Measurements from ENCODE around the gene ADPRS.
A peak's percentile ranks its signal among the peaks of the same experiment; 100 is the strongest.

ADPRS gene

GRCh38 chr1:36087233-36088123, 1.2 kb upstream of the ADPRS start:
- no peak for DNase-seq (ENCODE audit: low read depth in 2 of 2)

- DNase-seq (ENCODE audit: low read depth in 2 of 2) = no peak
These were observed 471 bp upstream of the ADPRS start for GRCh38 chr1:36088265-36088576.

GRCh38 chr1:36089393-36090121, 865 bp downstream of the ADPRS start:
- no peak for DNase-seq (ENCODE audit: low read depth in 2 of 2)

- no peak for DNase-seq (ENCODE audit: low read depth in 2 of 2)
These were observed 2.4 kb downstream of the ADPRS start for GRCh38 chr1:36091141-36091540.

GRCh38 chr1:36091698-36092097, 3.0 kb downstream of the ADPRS start:
- DNase-seq (ENCODE audit: low read depth in 2 of 2) = no peak

GRCh38 chr1:36092166-36092797, 3.6 kb downstream of the ADPRS start:
- no peak for DNase-seq (ENCODE audit: low read depth in 2 of 2)

GRCh38 chr1:36092798-36093185, 4.1 kb downstream of the ADPRS start:
- no peak for DNase-seq (ENCODE audit: low read depth in 2 of 2)

GRCh38 chr1:36093226-36093625, 4.5 kb downstream of the ADPRS start:
- DNase-seq (ENCODE audit: low read depth in 2 of 2) = no peak

GRCh38 chr1:36093929-36094328, 5.2 kb downstream of the ADPRS start:
- DNase-seq (ENCODE audit: low read depth in 2 of 2) = no peak

GRCh38 chr1:36094621-36095061, 5.9 kb downstream of the ADPRS start:
- DNase-seq (ENCODE audit: low read depth in 2 of 2) = no peak

GRCh38 chr1:36095760-36096405, 7.2 kb downstream of the ADPRS start:
- DNase-seq (ENCODE audit: low read depth in 2 of 2) = no peak

- no peak for DNase-seq (ENCODE audit: low read depth in 2 of 2)
These were observed 8.1 kb downstream of the ADPRS start for GRCh38 chr1:36096500-36097432.

GRCh38 chr1:36097693-36098585, 9.2 kb downstream of the ADPRS start:
- no peak for DNase-seq (ENCODE audit: low read depth in 2 of 2)

GRCh38 chr1:36098650-36099365, 10.1 kb downstream of the ADPRS start:
- no peak for DNase-seq (ENCODE audit: low read depth in 2 of 2)

- peak; percentile 51 to 62 for DNase-seq (ENCODE audit: low read depth in 2 of 2)
These were observed 11.1 kb downstream of the ADPRS start for GRCh38 chr1:36099681-36100341.

GRCh38 chr1:36100376-36100775, 11.7 kb downstream of the ADPRS start:
- no peak for DNase-seq (ENCODE audit: low read depth in 2 of 2)

- DNase-seq (ENCODE audit: low read depth in 2 of 2) = no peak
These were observed 12.9 kb downstream of the ADPRS start for GRCh38 chr1:36101546-36101945.

- no peak for DNase-seq (ENCODE audit: low read depth in 2 of 2)
These were observed 17.6 kb downstream of the ADPRS start for GRCh38 chr1:36106269-36106668.

GRCh38 chr1:36107394-36107793, 18.7 kb downstream of the ADPRS start:
- no peak for DNase-seq (ENCODE audit: low read depth in 2 of 2)

Data from stimulated activated CD8-positive, alpha-beta memory T cell treated with anti-CD3 and anti-CD28 coated beads, Interleukin-2, amount 100 ng/mL, for 1 hour (primary cell).